OCI-LY1 (cell line): ENCODE results near the gene PAM16.

Experiments
- H2AFZ ChIP-seq: fragments of 200-600 bp; sonication (generic), shearing (Covaris generic); 2 replicates; pipeline ENCODE4 v1.6.0; 2014; ENCODE audit warnings: antibody characterized with exemption, mild to moderate bottlenecking, low read length
- H3F3A ChIP-seq: fragments of 200-600 bp; sonication (generic), shearing (Covaris generic); 2 replicates; pipeline ENCODE4 v1.6.0; 2014; ENCODE audit warnings: mild to moderate bottlenecking, antibody characterized with exemption, low read length, moderate library complexity; ENCODE audit not compliant: insufficient read depth
- H3K27ac ChIP-seq: fragments of 200-600 bp; sonication (generic); 2 replicates; pipeline ENCODE4 v1.5.1; 2014; ENCODE audit warnings: low read length, mixed run types, mild to moderate bottlenecking, low read depth; ENCODE audit not compliant: poor library complexity, severe bottlenecking
- H3K27me3 ChIP-seq: fragments of 200-600 bp; sonication (generic); 2 replicates; pipeline ENCODE4 v1.6.0; 2014; ENCODE audit warnings: antibody characterized with exemption, mild to moderate bottlenecking, low read length, moderate library complexity; ENCODE audit not compliant: insufficient read depth
- H3K36me3 ChIP-seq: fragments of 200-600 bp; sonication (generic); 2 replicates; pipeline ENCODE4 v1.6.1; 2014; ENCODE audit warnings: mild to moderate bottlenecking, antibody characterized with exemption, low read length, moderate library complexity, mixed read lengths; ENCODE audit not compliant: insufficient read depth
- H3K4me1 ChIP-seq: fragments of 200-600 bp; sonication (generic); 2 replicates; pipeline ENCODE4 v1.5.1; 2014; ENCODE audit warnings: mild to moderate bottlenecking, low read length, moderate library complexity; ENCODE audit not compliant: insufficient read depth, severe bottlenecking
- H3K4me2 ChIP-seq: fragments of 200-600 bp; sonication (generic), shearing (Covaris generic); 2 replicates; pipeline ENCODE4 v1.6.1; 2014; ENCODE audit warnings: low read length
- H3K4me3 ChIP-seq: fragments of 200-600 bp; sonication (generic); 2 replicates; pipeline ENCODE4 v1.5.1; 2014; ENCODE audit warnings: low read length, low read depth, mild to moderate bottlenecking, mixed read lengths; ENCODE audit not compliant: poor library complexity, severe bottlenecking
- H3K79me2 ChIP-seq: fragments of 200-600 bp; shearing (Covaris generic); 2 replicates; pipeline ENCODE4 v1.6.1; 2016; ENCODE audit warnings: mixed run types, low read length, mixed read lengths; ENCODE audit not compliant: insufficient read depth
- H3K9ac ChIP-seq: fragments of 200-600 bp; sonication (generic), shearing (Covaris generic); 2 replicates; pipeline ENCODE4 v1.6.1; 2014; ENCODE audit warnings: mild to moderate bottlenecking, low read length, mixed read lengths
- H3K9me2 ChIP-seq: fragments of 200-600 bp; sonication (generic), shearing (Covaris generic); 2 replicates; pipeline ENCODE4 v1.6.1; 2014; ENCODE audit warnings: low read depth, mild to moderate bottlenecking, low read length, mixed read lengths
- H3K9me3 ChIP-seq: fragments of 200-600 bp; shearing (Covaris generic); 2 replicates; pipeline ENCODE4 v1.6.1; 2014; ENCODE audit warnings: low read length, mixed read lengths
- H4K20me1 ChIP-seq: fragments of 200-600 bp; sonication (generic), shearing (Covaris generic); 2 replicates; pipeline ENCODE4 v1.6.0; 2016; ENCODE audit warnings: mild to moderate bottlenecking, low read length; ENCODE audit not compliant: insufficient read depth
- CTCF ChIP-seq: fragments of 200-600 bp; sonication (generic), shearing (Covaris generic); IDR thresholded peaks from 2 replicates; pipeline ENCODE4 v1.5.1; 2017; ENCODE audit warnings: mild to moderate bottlenecking, antibody characterized with exemption, low read length, moderate library complexity, mixed read lengths
- EZH2 ChIP-seq: fragments of 200-600 bp; sonication (generic), shearing (Covaris generic); IDR thresholded peaks from 2 replicates; pipeline ENCODE4 v1.8.0; 2017; ENCODE audit warnings: borderline replicate concordance, mixed run types, mild to moderate bottlenecking, antibody characterized with exemption, low read length, moderate library complexity, mixed read lengths

PAM16 gene

GRCh38 chr16:4332083-4332482 is 19.0 kb downstream of the PAM16 start:
- Histone ChIP-seq H3K27me3 (peaks cover 12% of the 10 kb centered on the region; the same call in 1 of the 2 replicates), H4K20me1 (no peaks in the 10 kb centered on the region), H3K9me2 (no peaks in the 10 kb centered on the region), H3K27ac (no peak overlapping the region), H3K36me3 (no peaks in the 10 kb centered on the region), H3K9ac (no peak overlapping the region), H3K79me2 (no peaks in the 10 kb centered on the region), H3K4me1 (peaks cover 5% of the 10 kb centered on the region), H3K4me3 (no peak overlapping the region), H3K9me3 (no peaks in the 10 kb centered on the region), H3K4me2 (no peak overlapping the region), H3F3A (no peaks in the 10 kb centered on the region), H2AFZ (no peak overlapping the region)
- TF ChIP-seq EZH2 (no peak), CTCF (no peak)

DNA sequence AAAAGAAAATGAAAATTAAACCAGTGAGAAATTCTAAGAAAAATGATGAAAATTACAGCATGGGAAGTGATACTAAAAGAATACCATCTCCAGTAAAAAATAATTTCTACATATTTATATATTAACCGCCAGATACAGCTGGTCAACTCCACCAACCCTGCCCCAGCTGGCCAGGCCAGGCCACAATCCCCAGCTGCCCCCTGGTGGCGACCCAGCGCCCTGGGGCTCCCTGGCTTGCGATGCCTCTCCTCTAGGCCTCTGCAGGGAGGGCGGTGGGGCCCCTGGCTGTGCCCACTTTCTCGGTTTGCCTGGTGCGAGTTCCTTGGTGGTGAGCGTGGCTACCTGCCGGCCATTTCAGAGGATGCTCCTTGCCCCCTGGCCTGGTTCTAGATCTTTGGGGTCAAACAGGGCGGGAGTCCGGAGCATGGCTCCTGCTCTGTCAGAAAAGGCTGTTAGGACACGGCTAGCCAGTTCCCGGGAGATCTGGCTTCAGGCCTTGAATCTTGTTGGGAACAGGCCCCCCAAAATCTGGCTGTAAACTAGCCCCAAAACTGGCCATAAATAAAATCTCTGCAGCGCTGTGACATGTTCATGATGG is 20.7 kb downstream of the PAM16 start:
- peaks cover 12% of the 10 kb centered on the region; the same call in 1 of the 2 replicates for H3K27me3 ChIP-seq
- no peak overlapping the region for H3K4me3 ChIP-seq
- H3K9me2 ChIP-seq = no peaks in the 10 kb centered on the region
- no peak overlapping the region for H3K27ac ChIP-seq
- no peak overlapping the region for H2AFZ ChIP-seq
- H4K20me1 ChIP-seq = no peaks in the 10 kb centered on the region
- H3K4me2 ChIP-seq = no peak overlapping the region
- H3K9me3 ChIP-seq = no peaks in the 10 kb centered on the region
- H3F3A ChIP-seq = no peaks in the 10 kb centered on the region
- no peak overlapping the region for H3K9ac ChIP-seq
- H3K4me1 ChIP-seq = peaks cover 5% of the 10 kb centered on the region
- H3K79me2 ChIP-seq = no peaks in the 10 kb centered on the region
- H3K36me3 ChIP-seq = no peaks in the 10 kb centered on the region
- TF ChIP-seq EZH2 (no peak), CTCF (peak; percentile 87)

DNA sequence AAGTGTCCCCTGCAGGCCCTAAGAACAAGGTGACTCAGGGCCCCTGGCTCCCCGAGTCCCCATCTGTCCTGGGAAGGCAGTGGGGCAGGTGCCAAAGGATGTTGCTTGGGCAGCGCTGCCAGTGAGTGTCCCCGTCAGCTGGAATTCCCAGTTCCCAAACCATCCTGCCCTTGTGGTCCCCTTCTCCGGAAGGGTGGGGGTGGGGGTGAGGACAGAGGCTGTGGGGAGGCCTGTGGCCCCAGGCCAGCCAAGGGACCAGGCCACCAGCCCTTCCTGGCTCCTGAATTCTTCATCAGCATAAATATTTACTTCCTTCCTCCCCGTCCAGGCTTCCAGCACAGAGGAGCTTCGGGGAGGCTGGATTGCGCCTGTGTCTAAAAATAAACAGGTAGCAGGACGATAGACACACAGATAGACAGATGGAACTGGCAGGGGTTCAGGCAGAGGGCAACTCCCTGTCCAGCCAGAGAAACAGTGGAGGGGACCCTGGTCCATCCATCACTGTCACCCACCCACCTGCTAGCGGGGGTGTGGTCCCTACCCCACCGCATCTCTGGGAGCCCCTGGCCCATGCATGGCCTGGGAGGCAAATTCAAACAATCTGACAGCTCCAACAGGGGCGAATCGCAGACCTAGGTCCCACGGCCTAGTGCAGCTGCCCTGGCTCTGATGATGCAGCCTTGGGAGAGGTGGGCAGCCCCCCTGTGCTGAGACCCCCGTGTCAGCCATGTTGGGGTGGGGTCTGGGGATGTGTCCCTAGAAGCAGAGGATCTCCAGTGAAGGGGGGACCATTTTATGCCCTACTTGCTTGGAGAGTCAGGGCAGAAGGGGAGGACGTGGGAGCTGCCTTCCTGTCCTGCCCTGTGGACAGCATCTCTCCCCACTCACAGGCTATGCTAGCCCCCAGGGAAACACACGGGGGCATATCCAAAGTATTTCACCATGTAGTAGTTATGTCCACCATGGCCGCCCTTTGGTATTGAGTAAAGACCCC is 22.0 kb downstream of the PAM16 start:
- Histone ChIP-seq H3K9me3 (no peaks in the 10 kb centered on the region), H3K36me3 (no peaks in the 10 kb centered on the region), H3K27ac (no peak overlapping the region), H3K4me3 (no peak overlapping the region), H3F3A (no peaks in the 10 kb centered on the region), H3K4me1 (peaks cover 5% of the 10 kb centered on the region), H3K27me3 (peaks cover 12% of the 10 kb centered on the region; the same call in 1 of the 2 replicates), H2AFZ (no peak overlapping the region), H3K4me2 (no peak overlapping the region), H3K9ac (no peak overlapping the region), H3K9me2 (no peaks in the 10 kb centered on the region), H4K20me1 (no peaks in the 10 kb centered on the region), H3K79me2 (no peaks in the 10 kb centered on the region)
- TF ChIP-seq EZH2 (no peak), CTCF (no peak)
